Measurements from ENCODE around the gene KLHL1.

GRCh38 chr13:69928262-69928661 is 180.0 kb downstream of the KLHL1 start:
- TF ChIP-seq TAF1 (IDR thresholded peaks at IDR 0.05; ENCODE audit: low read depth) (no peak), CREB1 (IDR thresholded peaks at IDR 0.05; ENCODE audit: low read depth) (no peak), MAX (IDR thresholded peaks at IDR 0.05) (no peak), FOXM1 (IDR thresholded peaks at IDR 0.05; ENCODE audit: borderline replicate concordance, low read depth) (no peak)
- TF ChIP-seq, protein P1, sequence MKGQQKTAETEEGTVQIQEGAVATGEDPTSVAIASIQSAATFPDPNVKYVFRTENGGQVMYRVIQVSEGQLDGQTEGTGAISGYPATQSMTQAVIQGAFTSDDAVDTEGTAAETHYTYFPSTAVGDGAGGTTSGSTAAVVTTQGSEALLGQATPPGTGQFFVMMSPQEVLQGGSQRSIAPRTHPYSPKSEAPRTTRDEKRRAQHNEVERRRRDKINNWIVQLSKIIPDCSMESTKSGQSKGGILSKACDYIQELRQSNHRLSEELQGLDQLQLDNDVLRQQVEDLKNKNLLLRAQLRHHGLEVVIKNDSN (IDR thresholded peaks at IDR 0.05) = no peak

Data from Ishikawa (cell line).